Esophagus (tissue), 2 donors: ENCODE data around the gene TSHZ2. TPM values are rescaled to one million over a fixed set of nuclear protein-coding genes. Genes with fewer than 3 reads are reported as not detected.

Source experiments
- H3K27ac ChIP-seq, 2 donors: one replicate each; pipeline ENCODE4 v1.5.1; 2013; ENCODE audit warnings: low read depth in 2 of 2, mild to moderate bottlenecking in 2 of 2, inconsistent platforms in 1 of 2, low read length in 1 of 2, moderate library complexity in 1 of 2
- H3K27me3 ChIP-seq, 2 donors: one replicate each; pipeline ENCODE4 v1.6.1; 2013; ENCODE audit warnings: low read length in 2 of 2, control low read depth in 1 of 2, mild to moderate bottlenecking in 1 of 2; ENCODE audit not compliant: insufficient read depth in 2 of 2, control insufficient read depth in 1 of 2
- H3K36me3 ChIP-seq, 2 donors: one replicate each; pipeline ENCODE4 v1.6.1; 2013; ENCODE audit warnings: low read length in 1 of 2; ENCODE audit not compliant: control insufficient read depth in 2 of 2, insufficient read depth in 2 of 2
- H3K4me1 ChIP-seq, 2 donors: one replicate each; pipeline ENCODE4 v1.6.1; 2013; ENCODE audit warnings: low read length in 1 of 2; ENCODE audit not compliant: control insufficient read depth in 2 of 2, insufficient read depth in 2 of 2
- H3K4me3 ChIP-seq, 2 donors: one replicate each; pipeline ENCODE4 v1.5.1; 2013; ENCODE audit warnings: low read length in 2 of 2, mild to moderate bottlenecking in 2 of 2, low read depth in 1 of 2, moderate library complexity in 1 of 2
- H3K9me3 ChIP-seq, 2 donors: one replicate each; pipeline ENCODE4 v1.6.1; 2013; ENCODE audit warnings: mild to moderate bottlenecking in 2 of 2, low read depth in 1 of 2, low read length in 1 of 2, moderate library complexity in 1 of 2; ENCODE audit not compliant: control insufficient read depth in 2 of 2, insufficient read depth in 1 of 2
- WGBS, 2 donors: extraction: QIAGEN DNeasy Blood & Tissue Kit; methylation state at CpG; one replicate each; pipeline ENCODE4 v1.1.7; 2013; 5-methylcytosine and 5-hydroxymethylcytosine counted together
- polyA plus RNA-seq, 2 donors: library from polyadenylated mRNA; stranded (reverse); fragments of 200-250 nt; gene quantifications; one replicate each; pipeline ENCODE4 v1.2.3, GENCODE V29; 2013
- donor health status: healthy with polysubstance abuse.
- donor health status: Bipolar disorder and iron deficiency.

TSHZ2 gene
- polyA plus RNA-seq, 2 donors, result 4.6 to 11.7 TPM

- Histone ChIP-seq H3K4me3 (no peak overlapping the region), H3K27me3 (no peaks in the 10 kb centered on the region), H3K36me3 (no peaks in the 10 kb centered on the region), H3K9me3 (no peaks in the 10 kb centered on the region), H3K4me1 (no peaks in the 10 kb centered on the region), H3K27ac (no peak overlapping the region)
- 74 to 87% methylated on average over 2 of the region's 2 CpGs for WGBS, 2 donors
Observed at GRCh38 chr20:53097371-53097770, 125.2 kb downstream of the TSHZ2 start.

- no peaks in the 10 kb centered on the region for H3K9me3 ChIP-seq
- H3K4me1 ChIP-seq, result no peaks in the 10 kb centered on the region
- no peaks in the 10 kb centered on the region for H3K27me3 ChIP-seq
- H3K27ac ChIP-seq, result no peak overlapping the region
- H3K4me3 ChIP-seq, result no peak overlapping the region
- 90 to 93% methylated on average over 4 of the region's 4 CpGs for WGBS, 2 donors
- H3K36me3 ChIP-seq, result no peaks in the 10 kb centered on the region
Observed at GRCh38 chr20:53097791-53098190, 125.6 kb downstream of the TSHZ2 start.

DNA sequence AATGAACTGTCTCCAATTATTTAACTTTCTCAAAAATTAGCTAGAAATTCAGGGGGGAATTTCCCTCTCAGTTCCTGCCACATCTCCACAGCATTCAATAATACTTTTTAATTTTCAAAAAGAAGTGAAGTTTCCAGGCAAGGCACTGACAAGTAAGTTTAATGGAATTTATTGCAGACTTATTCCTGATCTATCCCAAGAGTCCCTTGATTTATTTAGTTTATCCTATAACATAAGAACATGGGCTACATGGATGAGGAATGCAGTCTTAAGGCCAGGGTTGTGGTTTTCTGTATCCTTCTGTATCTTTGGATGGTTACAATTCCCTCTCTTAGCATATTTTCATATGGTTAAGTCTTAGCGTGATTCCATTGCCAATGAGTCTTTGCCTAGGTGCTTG is 126.5 kb downstream of the TSHZ2 start:
- Histone ChIP-seq H3K9me3 (no peaks in the 10 kb centered on the region), H3K36me3 (no peaks in the 10 kb centered on the region), H3K27ac (no peak overlapping the region), H3K4me3 (no peak overlapping the region), H3K27me3 (no peaks in the 10 kb centered on the region), H3K4me1 (no peaks in the 10 kb centered on the region)
- WGBS, 2 donors, result 98 to 100% methylated on average over 1 of the region's 1 CpG

DNA sequence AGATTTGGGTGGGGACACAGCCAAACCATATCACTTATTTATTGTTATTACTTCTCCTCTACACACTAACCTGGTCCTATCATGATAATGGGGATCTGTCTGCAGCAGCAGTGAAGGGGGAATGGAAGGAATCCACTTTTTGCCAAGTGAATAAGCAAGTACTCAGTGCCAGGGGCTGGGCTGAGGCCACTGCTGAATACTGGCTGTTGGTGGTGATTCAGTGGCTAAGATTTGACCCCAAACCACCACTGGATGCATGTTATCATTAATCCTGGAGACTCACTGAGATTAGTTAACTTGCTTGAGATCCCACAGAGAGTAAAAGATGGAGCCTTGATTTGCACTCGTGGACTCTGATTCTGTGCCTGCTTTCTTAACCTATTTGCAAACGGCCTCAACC is 127.7 kb downstream of the TSHZ2 start:
- Histone ChIP-seq H3K9me3 (no peaks in the 10 kb centered on the region), H3K27ac (no peak overlapping the region), H3K4me3 (no peak overlapping the region), H3K27me3 (no peaks in the 10 kb centered on the region), H3K36me3 (no peaks in the 10 kb centered on the region), H3K4me1 (no peaks in the 10 kb centered on the region)
- WGBS, 2 donors, result 64 to 68% methylated on average over 2 of the region's 2 CpGs

DNA sequence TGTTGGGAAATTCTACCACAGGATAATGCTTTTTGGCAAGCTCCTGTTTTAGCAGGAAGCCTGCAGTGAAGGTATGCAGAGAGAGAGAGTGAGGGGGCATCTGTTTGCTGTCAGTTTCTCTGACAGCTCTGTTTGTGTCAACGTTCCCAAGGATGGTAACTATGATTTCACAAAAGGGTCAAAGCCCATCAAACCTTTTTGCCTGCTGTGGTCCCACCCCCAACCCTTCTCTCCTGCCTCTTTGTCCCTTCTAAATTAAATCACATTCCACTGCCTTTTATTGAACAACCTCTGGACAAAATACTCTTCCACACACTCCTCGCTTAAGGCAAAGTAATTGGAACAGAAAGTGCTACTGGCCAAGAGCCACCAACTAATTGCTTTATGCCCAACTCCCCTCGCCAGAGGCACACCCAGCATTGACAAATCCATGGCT is 128.3 kb downstream of the TSHZ2 start:
- Histone ChIP-seq H3K27me3 (no peaks in the 10 kb centered on the region), H3K9me3 (no peaks in the 10 kb centered on the region), H3K4me1 (no peaks in the 10 kb centered on the region), H3K4me3 (no peak overlapping the region), H3K36me3 (no peaks in the 10 kb centered on the region), H3K27ac (no peak overlapping the region)
- 19 to 26% methylated on average over 3 of the region's 3 CpGs for whole genome bisulfite sequencing, 2 donors

GRCh38 chr20:53101992-53102760 is 130.0 kb downstream of the TSHZ2 start:
- H3K27me3 ChIP-seq, result no peaks in the 10 kb centered on the region
- no peak overlapping the region for H3K4me3 ChIP-seq
- no peaks in the 10 kb centered on the region for H3K4me1 ChIP-seq
- H3K36me3 ChIP-seq, result no peaks in the 10 kb centered on the region
- WGBS, 2 donors, result 88 to 89% methylated on average over 6 of the region's 6 CpGs
- H3K27ac ChIP-seq, result no peak overlapping the region
- H3K9me3 ChIP-seq, result no peaks in the 10 kb centered on the region

GRCh38 chr20:53103124-53103523 is 131.0 kb downstream of the TSHZ2 start:
- H3K36me3 ChIP-seq, result no peaks in the 10 kb centered on the region
- H3K27me3 ChIP-seq, result no peaks in the 10 kb centered on the region
- H3K4me1 ChIP-seq, result no peaks in the 10 kb centered on the region
- no peak overlapping the region for H3K27ac ChIP-seq
- H3K4me3 ChIP-seq, result no peak overlapping the region
- 74 to 83% methylated on average over 1 of the region's 1 CpG for WGBS, 2 donors
- H3K9me3 ChIP-seq, result no peaks in the 10 kb centered on the region

- 90 to 91% methylated on average over 7 of the region's 7 CpGs for WGBS, 2 donors
- Histone ChIP-seq H3K27ac (no peak overlapping the region), H3K9me3 (no peaks in the 10 kb centered on the region), H3K27me3 (no peaks in the 10 kb centered on the region), H3K4me3 (no peak overlapping the region), H3K4me1 (no peaks in the 10 kb centered on the region), H3K36me3 (peaks cover 0 to 3% of the 10 kb centered on the region in 2 donors)
Observed at GRCh38 chr20:53104884-53105283, 132.7 kb downstream of the TSHZ2 start.

GRCh38 chr20:53116733-53117132 is 144.6 kb downstream of the TSHZ2 start:
- H3K4me3 ChIP-seq, result no peak overlapping the region
- 86 to 89% methylated on average over 3 of the region's 3 CpGs for WGBS, 2 donors
- peaks cover 0 to 3% of the 10 kb centered on the region in 2 donors for H3K27me3 ChIP-seq
- no peak overlapping the region for H3K27ac ChIP-seq
- H3K4me1 ChIP-seq, result no peaks in the 10 kb centered on the region
- H3K36me3 ChIP-seq, result no peaks in the 10 kb centered on the region
- no peaks in the 10 kb centered on the region for H3K9me3 ChIP-seq

- Histone ChIP-seq H3K4me1 (no peaks in the 10 kb centered on the region), H3K4me3 (no peak overlapping the region), H3K36me3 (no peaks in the 10 kb centered on the region), H3K9me3 (peaks cover 0 to 2% of the 10 kb centered on the region in 2 donors), H3K27me3 (no peaks in the 10 kb centered on the region), H3K27ac (no peak overlapping the region)
- WGBS, 2 donors, result 82 to 87% methylated on average over 4 of the region's 4 CpGs
Observed at GRCh38 chr20:53122853-53123252, 150.7 kb downstream of the TSHZ2 start.
